GM20431 (cell line): ENCODE results near the gene ABRACL.
"Not testable (repeated sequence)": the region's sequence is repeated elsewhere in the genome, so short reads cannot be mapped to it uniquely, and the experiment has no call there.

Experiments
- in situ Hi-C: fragments of 300-500 bp; cut with MseI, MboI; formaldehyde crosslinking; loops from one replicate; pipeline ENCODE4 v1.15.0; 2020; ENCODE audit warnings: low sequenced_read_pairs; ENCODE audit not compliant: unreplicated experiment

Gene ABRACL, protein sequence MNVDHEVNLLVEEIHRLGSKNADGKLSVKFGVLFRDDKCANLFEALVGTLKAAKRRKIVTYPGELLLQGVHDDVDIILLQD

DNA sequence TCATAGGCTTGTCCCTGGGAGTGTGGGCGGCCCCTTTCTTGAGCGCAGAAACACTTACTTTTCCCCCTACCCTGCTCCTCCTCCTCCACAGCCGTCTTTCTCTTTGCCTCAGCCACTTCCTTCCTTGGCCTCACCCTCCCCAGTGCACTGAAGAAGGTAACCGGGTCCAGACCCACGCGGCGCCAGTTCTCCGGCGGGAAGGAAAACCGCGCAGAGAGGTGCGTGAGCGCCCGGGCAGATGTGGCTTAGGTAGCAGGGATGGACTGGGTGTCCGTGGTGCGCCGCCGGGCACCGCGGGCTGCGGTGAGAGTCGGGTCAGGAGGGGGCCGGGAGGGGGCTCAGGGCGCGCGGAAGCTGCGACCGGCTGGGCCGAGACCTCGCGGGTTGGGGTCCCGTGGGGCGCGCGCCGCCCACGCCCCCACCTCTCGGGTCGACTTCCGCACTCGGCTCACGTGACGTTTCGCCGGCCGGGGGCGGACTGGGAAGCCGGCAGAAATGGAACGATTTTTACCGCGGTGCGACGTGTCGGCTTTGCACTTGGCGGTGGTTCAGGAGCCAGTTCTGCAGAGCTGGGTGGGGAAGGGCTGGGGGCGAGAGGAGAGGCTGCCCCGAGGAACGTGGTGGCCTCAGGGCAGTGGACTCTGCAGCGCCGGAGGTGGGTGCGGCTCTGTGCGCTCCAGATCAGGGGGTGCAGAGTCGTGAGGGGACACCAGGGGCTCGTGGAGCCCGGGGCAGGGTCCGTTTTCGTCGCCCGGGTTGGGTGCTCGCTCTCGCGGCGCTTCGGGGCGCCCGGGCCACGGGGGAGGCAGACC lies at the start of gene ABRACL:
TSS of gene ABRACL (plus strand) at position 88 of the 812 bp plus-strand sequence. CDS start 5,416 bp downstream, outside the sequence.
- in situ Hi-C loops: no loop called here

DNA sequence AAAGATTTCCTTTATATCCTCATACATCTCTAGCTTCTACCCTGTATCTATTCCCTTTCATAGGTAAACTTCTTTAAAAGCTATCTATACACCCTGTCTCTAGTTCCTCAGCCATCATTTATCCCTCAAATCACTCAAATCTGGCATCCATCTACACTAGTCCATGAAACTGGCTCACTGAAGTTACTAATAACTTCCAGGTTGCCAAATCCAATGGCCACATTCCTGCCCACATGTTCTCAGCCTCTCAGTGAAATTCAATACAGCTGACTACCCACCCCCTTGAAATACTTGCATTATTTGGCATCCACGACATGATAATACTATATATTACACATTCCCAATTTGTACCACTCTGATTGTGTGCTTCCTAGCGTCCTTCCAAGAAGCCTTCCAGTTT lies 49.2 kb upstream of the ABRACL start:
- in situ Hi-C loops: no loop called here

DNA sequence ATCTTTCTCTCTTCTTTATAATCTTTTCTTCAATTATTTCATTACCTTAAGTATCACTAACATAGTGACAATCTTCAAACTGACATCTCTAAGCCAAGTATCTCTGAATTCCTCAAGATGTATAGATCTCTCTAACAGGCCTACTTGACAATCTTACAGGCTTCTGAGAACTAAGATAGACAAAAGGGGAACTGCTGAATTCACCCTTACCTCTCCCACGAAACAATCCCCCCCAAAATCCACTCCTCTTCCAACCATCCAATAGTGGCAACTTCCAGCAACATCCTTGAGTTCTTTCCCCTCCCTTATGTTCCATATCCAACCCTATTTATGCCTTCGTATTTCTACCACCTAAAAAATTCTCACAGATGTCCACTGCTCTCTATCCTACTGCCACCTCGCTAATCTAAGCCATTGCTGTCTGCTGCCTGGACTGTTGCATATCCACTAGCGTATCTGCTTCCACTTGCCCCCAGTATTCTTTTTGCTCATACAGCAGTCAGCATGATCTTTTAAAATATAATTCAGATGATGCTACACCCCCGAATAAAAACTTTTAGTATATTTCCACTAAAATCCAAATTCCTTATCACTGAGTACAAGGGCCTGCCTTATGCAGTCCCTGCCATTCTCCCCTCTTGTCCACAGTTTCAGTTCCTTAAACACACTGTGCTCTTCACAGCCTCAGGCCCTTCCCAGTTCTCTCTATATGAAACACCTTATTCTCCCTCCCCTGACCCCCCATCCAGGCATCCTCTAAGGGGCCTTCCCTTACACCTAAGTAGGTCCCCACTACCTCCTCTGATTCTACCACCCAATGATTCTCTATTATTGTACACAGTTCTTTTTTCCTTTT lies 48.5 kb upstream of the ABRACL start:
- in situ Hi-C loops: loop anchor here (10.0 kb wide), 1 partner anchor 165 kb away; no protein-coding TSS in a partner anchor

DNA sequence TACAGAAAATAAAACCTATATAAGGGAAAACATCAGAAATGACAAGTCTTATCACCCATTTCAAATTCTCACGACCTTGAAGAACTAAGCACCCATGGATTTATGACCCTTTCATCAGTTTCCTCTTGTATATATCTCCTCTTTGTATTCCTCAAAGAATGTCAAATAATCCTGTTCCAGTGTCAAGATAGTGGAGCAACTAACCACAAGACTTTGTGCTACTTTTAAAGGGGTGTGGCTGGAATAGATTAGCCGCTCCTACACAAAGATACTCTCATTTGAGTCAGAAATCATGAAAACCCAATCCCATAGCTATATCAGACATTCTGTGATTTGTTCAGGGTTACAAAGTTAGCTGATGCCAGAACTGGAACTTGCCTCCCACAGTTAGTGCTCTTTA lies 47.1 kb upstream of the ABRACL start:
- in situ Hi-C loops: loop anchor here (10.0 kb wide), 1 partner anchor 167 kb away; no protein-coding TSS in a partner anchor

DNA sequence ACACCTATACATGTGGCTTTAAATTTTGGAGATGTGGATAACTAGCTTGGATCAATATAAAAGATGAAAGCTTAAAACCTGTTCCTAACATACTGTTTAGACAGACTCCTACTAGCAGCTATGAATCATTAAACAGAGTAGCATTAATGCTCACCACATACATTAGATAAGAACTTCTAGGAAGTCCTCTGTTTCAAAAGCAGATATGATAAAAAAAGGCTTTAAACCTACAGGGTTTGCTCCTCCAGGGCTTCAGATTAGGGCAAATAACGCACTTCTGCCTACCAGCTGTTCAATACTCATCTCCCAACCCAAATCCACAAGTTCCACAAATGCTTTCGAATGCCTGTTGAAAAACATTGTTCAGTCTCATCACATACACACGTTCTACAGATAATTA lies 42.0 kb upstream of the ABRACL start:
- in situ Hi-C loops: loop anchor here (10.0 kb wide), 1 partner anchor 172 kb away; no protein-coding TSS in a partner anchor

DNA sequence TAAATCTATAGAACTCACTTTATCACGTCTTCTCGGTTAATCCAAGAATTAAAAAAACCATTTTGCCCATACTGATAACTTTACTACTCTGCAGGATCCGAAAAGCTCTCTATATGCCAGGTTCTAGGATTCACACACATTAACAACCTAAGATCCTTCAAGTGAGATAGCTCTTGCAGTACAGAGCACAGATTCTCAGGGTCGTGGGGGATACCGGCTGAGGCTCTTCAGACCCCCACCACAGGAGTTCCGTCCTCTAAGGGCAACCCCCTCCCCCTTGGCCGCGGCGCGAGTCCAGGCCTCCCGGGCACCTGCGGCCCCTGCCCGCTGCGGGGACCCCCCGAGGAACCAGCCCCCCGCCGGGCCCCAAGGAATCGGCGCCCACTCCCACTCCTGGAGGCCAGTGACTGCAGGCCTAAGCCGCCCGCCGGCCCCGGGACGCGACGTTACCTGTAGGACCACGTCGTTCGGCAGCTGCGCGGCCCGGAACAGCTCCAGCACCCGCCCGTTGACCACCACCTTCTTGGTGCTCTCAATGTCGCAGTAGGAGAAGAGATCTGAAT lies 41.4 kb upstream of the ABRACL start:
- in situ Hi-C loops: loop anchor here (10.0 kb wide), 1 partner anchor 172 kb away; no protein-coding TSS in a partner anchor

DNA sequence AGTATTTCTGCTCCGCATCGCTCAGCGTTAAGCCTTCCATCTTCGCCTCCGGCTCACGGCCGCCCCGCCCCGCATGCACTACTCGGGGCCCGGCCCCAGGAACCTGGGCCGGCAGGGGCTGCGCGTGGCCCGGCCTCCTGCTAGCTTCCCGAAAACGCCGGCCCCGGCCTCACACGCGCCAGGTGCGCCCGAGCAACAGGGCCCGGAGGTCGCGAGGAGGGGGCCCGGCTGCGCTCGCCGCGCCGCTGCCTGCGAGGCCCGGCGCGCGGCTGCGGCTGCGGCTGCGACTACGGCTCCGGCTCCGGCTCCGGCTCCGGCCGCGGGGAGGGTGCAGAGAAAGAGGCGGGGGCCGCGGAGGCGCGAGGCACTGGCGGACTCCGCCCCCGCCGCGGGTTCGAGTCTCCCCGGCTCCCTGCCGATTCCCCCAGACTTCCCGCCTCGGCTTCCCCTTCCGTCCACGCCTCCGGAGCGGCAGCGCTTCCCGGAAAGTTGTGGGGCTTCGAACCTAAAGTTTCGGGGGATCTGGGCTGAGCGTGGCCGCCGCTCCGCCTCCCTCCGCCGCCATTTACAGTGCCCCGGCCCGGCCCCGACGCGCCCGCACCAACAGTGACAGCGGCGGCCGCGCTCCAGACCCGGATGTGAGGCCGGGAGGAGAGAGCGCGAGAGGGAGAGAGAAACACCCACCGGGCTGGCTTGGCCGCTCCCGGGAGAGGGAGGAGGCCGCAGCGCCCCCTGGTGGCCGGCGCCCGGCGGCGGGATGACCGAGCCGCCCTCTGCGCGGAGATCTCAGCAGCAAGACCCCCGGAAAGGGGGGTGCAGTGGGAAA lies 40.7 kb upstream of the ABRACL start, which contains the start of gene REPS1:
TSS of gene REPS1 (minus strand) at position 611 of the 826 bp plus-strand sequence. CDS start at position 40, 571 bp downstream.
- in situ Hi-C loops: loop anchor here (10.0 kb wide), 1 partner anchor 173 kb away; no protein-coding TSS in a partner anchor

DNA sequence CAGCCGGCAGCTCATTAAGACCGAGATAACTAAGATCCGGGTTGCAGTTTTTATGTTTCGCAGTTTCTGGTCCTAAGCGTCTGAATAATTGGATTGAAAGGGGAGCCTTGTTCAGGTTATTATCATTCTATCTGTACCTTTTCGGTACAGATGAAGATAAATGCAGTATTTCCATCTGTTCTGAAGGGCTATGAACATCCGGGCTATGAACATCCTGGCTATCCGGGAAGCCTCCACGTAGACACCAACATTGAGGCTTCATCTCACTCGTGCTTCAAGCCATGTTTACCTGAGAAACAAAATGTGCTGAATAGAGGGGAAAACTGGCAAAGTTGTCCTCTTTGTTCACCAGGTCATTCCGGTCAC lies 40.1 kb upstream of the ABRACL start:
- in situ Hi-C loops: loop anchor here (10.0 kb wide), 1 partner anchor 174 kb away; no protein-coding TSS in a partner anchor

DNA sequence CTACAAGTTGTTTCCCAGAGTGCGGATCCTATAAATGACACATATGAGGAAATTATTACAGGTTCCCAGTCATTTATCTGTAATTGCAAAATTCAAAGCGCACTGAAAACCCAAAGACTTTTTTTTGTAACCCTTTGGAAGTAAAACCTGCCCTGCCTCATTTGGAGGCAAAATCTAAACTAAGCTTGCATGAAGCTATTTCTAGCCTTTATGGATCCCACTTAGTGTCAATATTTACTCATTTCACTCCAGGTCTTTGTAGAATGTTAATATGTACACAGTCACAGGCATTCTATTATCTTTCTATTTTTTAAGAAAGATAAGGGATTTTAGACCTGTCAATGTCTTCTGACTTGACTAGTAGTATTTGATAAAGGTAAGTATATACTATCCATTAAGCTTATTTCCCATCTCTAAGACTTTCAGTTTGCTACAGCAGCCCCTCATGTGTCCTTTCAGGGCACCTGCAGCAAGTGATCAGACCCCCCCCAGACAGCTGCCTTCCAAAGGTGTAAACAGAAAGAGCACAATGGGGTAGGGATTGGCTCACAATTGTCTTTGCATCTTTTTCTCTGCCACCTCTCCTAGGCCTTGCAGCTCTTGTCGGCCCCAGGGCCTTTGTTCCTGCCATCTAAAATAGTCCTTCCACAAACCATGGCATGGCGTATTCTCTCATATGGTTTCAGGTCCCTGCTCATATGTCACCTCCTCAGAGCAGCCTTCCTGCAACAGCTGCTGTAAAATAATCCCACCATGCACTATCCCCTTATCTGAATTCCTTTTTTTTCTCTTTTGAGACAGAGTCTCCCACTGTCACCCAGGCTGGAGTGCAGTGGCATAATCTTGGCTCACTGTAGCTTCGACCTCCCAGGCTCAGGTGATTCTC lies 39.2 kb upstream of the ABRACL start:
- in situ Hi-C loops: loop anchor here (10.0 kb wide), 1 partner anchor 175 kb away; no protein-coding TSS in a partner anchor

DNA sequence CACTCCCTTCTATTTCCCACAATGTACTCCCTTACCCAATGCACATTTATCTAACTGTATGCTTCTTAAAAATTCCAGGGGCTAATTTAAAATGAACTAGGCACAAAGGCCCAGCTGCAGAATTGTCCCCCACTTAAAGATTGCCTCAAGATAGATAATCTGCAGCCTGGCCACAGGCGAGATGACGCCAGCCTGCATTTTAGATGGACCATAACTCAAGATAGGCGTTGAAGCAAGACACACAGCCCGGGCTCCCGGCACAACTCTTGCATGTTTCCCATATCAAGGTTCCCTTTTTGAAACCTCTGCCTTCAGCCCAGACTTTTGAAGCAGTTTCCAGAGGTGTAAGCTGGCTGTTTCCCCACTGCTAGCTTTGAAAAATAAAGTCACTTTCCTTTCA lies 37.3 kb upstream of the ABRACL start:
- in situ Hi-C loops: no loop called here

DNA sequence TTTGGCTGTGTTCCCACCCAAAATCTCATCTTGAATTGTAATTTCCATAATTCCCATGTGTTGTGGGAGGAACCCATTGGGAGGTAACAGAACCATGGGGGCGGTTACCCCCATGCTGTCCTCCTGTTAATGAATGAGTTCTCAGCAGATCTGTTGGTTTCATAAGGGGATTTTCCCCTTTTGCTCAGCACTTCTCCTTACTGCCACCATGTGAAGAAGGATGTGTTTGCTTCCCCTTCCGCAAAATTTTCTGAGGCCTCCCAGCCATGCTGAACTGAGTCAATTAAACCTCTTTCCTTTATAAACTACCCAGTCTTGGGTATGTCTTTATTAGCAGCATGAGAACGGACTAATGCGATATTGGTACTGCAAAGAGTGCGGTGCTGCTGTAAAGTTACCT lies 35.6 kb upstream of the ABRACL start:
- in situ Hi-C loops: not testable (repeated sequence)

DNA sequence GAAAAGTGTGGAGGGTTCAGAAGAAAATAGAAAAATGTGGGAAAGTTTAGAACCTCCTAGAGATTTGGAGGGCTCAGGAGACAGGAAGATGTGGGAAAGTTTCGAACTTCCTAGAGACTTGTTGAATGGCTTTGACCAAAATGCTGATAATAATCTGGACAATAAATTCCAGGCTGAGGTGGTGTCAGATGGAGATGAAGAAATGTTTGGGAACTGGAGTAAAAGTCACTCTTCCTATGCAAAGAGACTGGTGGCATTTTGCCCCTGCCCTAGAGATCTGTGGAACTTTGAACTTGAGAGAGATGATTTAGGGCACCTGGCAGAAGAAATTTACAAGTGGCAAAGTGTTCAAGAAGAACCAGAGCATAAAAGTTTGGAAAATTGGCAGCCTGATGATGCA lies 35.1 kb upstream of the ABRACL start:
- in situ Hi-C loops: not testable (repeated sequence)

DNA sequence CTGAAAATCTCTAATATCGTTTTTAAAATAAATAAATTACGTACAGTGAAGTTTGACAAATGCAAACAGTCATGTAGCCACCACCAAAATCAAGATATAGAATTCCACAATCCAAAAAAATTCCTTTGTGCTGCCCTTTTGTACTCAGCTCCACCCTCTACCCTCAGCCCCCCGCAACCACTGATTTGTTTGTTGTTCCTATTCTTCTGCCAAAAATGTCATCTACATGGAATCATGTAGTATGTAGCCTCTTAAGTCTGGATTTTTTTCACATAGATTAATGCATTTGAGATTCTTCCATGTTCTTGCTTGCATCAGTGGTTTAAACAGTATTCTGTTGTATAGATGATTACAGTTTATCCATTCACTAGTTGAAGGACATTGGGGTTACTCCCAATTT lies 32.0 kb upstream of the ABRACL start:
- in situ Hi-C loops: no loop called here

DNA sequence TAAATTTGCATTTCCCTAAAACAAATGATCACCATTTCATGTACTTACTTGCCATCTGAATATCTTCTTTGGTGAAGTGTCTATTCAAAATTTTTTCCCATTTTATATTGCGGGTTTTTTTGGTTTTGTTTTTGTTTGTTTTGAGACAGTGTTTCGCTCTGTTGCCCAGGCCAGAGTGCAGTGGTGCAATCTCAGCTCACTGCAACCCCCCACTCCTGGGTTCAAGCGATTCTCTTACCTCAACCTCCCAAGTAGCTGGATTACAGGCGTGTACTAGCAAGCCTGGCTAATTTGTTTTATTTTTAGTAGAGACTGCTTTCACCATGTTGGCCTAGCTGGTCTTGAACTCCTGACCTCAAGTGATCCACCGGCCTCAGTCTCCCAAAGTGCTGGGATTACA lies 31.4 kb upstream of the ABRACL start:
- in situ Hi-C loops: no loop called here

DNA sequence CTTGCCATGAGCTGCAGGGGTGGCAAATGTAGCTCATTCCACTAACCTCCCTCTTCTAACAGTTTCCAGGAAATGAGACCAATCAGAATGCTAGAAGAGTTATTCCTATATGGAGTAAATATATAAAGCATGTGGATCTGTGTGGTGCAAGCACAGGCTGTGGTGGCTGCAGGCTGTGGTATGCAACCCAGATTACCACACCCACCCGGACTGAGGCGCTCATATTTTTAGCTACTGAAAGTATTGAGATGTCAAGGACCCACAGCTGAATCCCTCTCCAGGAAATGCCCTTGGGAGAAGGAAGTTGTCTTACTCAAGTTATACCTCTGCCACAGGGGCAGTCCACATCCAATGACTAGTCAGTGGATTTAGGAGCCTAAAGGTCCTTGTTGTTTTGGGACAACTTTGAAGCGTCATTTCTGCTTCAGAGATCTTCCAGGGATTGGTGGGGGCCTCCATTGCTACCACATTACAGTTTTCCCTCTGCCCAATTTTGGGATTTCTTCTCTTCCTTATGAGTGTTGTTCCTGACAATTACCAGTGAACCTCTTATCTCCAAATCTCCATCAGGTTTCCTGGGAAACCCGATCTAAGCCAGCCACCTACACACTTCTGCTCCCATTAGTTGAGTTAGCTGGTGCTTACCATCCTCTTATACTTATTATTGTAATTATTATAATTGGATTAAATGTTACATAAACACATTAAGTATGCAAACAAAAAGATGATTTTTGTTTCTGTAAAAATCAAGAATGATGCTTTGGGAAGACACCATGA lies 28.4 kb upstream of the ABRACL start:
- in situ Hi-C loops: no loop called here

DNA sequence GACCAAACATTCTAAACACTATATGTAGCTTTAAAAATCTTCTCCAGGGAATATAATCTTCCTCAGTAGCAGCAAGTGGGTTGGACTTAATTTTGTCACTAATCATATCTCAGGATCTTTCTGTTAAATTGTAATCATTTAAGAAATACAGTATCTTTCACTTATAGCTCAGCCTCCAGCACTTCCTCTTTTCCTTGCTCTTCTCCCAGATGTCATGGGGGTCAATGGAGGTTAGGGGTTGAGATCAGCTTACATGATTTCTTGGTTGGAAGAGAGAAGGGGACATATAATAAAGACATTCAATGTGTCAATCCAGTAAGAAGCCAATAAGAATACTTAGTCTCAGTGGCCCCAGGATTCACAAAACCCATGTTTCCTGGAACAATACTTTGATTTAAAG lies 24.8 kb upstream of the ABRACL start:
- in situ Hi-C loops: no loop called here

DNA sequence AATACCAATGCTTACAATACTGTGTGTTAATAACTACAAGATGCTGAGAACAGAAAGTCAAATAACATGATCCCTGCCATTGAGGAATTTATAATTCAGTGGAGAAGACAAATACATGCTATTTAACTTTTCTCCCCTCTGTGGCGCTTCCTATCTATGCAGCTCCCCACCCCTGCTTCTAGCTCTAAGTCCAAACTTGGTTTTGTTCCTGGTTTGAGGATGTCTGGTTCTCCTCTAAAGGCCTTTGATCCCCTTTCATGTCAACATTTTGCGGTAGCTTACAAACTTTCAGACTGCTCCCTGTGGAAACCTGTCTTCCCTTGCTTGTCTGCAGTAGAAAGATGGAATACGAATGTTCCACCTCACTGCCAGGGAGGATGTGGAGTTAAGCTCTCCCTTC lies 22.1 kb upstream of the ABRACL start:
- in situ Hi-C loops: no loop called here

DNA sequence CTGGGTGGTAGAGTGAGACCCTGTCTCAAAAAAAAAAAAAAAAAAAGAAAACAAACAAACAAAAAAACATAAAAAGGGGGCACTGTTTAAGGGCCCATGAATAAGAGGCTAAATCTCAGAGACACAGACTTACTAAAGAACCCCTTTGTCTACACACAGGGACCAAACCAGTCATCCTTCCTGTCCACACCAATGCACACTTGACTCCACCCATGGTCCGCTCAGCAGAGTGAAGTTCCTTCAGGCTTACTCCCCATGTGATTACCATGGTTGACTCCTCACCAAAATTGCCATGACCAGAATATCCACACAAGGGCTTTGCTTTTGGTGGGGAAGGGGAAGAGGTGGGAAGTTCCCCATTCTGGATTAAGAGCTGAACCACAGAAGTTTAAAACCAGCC lies 21.1 kb upstream of the ABRACL start:
- in situ Hi-C loops: no loop called here
